Measurements from ENCODE around the gene CLCA2.

GRCh38 chr1:86470859-86471258 is 46.9 kb downstream of the CLCA2 start:
- no peak for TF ChIP-seq POLR2A (IDR thresholded peaks at IDR 0.05; ENCODE audit: extremely low read depth, insufficient read length)
- no peak for TF ChIP-seq CTCF (IDR thresholded peaks at IDR 0.05; ENCODE audit: low read depth, low read length)
- no peak for TF ChIP-seq MAX (IDR thresholded peaks at IDR 0.05; ENCODE audit: low read depth, low read length)
- TF ChIP-seq MYC (IDR thresholded peaks at IDR 0.05; ENCODE audit: low read depth, low read length) = no peak

All from NB4 (cell line).